Nephron (organoid): ENCODE results near the gene GRB7.

Source experiments
- H3K27ac Mint-ChIP-seq, 3 experiments: 2 replicates each; pipeline ENCODE4 v1.8.0; 2020; ENCODE audit warnings: mixed read lengths in 3 of 3, mild to moderate bottlenecking in 2 of 3, moderate library complexity in 1 of 3
- H3K27me3 Mint-ChIP-seq: 2 replicates; pipeline ENCODE4 v1.8.0; 2021; ENCODE audit warnings: low read depth, mild to moderate bottlenecking, moderate library complexity, mixed read lengths
- H3K36me3 Mint-ChIP-seq: 2 replicates; pipeline ENCODE4 v1.8.0; 2020; ENCODE audit warnings: low read depth, mixed read lengths
- H3K4me1 Mint-ChIP-seq: 2 replicates; pipeline ENCODE4 v1.8.0; 2020; ENCODE audit warnings: mixed read lengths
- H3K4me3 Mint-ChIP-seq, 3 experiments: 2 replicates each; pipeline ENCODE4 v1.8.0; 2020; ENCODE audit warnings: mild to moderate bottlenecking in 3 of 3, mixed read lengths in 3 of 3, moderate library complexity in 2 of 3
- H3K9me3 Mint-ChIP-seq: 2 replicates; pipeline ENCODE4 v1.8.0; 2020; ENCODE audit warnings: mixed read lengths
- TF ChIP-seq, protein P1 (sequence below), 3 experiments: fragments of 200-600 bp; sonication (generic); IDR thresholded peaks; one replicate each; pipeline ENCODE4 v1.5.0; 2021; ENCODE audit warnings: antibody characterized with exemption in 3 of 3; ENCODE audit not compliant: unreplicated experiment in 3 of 3

Gene GRB7

DNA sequence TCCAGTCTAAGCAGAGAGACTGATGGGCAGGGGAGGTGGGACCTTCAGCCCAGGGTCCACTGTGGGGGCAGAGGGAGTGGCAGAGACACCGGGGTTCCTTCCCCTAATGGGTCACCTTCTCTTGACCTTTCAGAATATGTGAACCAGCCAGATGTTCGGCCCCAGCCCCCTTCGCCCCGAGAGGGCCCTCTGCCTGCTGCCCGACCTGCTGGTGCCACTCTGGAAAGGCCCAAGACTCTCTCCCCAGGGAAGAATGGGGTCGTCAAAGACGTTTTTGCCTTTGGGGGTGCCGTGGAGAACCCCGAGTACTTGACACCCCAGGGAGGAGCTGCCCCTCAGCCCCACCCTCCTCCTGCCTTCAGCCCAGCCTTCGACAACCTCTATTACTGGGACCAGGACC lies 10.2 kb upstream of the GRB7 start:
- Mint-ChIP-seq H3K27me3 (no peaks in the 10 kb centered on the region), H3K9me3 (no peaks in the 10 kb centered on the region), H3K4me1 (peaks cover 14% of the 10 kb centered on the region), H3K4me3 (no peak overlapping the region), H3K36me3 (peaks cover 35% of the 10 kb centered on the region), H3K27ac (no peak overlapping the region)
- TF ChIP-seq, protein P1, sequence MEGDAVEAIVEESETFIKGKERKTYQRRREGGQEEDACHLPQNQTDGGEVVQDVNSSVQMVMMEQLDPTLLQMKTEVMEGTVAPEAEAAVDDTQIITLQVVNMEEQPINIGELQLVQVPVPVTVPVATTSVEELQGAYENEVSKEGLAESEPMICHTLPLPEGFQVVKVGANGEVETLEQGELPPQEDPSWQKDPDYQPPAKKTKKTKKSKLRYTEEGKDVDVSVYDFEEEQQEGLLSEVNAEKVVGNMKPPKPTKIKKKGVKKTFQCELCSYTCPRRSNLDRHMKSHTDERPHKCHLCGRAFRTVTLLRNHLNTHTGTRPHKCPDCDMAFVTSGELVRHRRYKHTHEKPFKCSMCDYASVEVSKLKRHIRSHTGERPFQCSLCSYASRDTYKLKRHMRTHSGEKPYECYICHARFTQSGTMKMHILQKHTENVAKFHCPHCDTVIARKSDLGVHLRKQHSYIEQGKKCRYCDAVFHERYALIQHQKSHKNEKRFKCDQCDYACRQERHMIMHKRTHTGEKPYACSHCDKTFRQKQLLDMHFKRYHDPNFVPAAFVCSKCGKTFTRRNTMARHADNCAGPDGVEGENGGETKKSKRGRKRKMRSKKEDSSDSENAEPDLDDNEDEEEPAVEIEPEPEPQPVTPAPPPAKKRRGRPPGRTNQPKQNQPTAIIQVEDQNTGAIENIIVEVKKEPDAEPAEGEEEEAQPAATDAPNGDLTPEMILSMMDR (IDR thresholded peaks at IDR 0.05; ENCODE audit: unreplicated experiment in 3 of 3), result no peak

DNA sequence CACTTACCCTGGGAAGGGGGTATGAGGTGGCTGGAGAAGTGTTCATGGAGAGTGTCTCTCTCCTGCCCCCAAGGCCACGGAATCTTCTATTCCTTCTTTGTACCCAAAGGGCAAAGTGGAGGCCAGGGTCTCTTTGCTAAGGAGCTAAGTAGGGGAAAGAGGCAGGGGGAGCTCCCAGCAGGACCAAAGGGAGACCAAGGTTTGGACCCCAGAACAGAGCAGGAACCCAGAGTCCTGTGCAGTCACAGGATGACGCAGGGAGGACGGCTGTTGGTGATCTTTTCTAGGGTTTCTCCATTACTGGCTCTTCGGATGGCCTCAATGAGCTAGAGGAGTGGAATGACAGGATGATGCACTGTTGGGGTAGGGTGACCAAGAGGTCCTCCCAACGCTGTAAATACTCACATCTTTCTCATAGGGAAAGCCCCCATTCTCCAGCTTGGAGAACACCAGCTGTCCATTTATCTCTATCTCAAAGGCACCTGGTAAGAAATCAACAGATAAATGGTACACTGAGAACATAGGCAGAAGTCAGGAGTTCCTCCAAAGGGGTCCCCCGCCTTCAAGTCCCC lies 8.4 kb upstream of the GRB7 start:
- Mint-ChIP-seq H3K27ac (peak overlapping the region; percentile 59 to 83 (median 72)), H3K4me1 (peaks cover 14% of the 10 kb centered on the region), H3K36me3 (peaks cover 21% of the 10 kb centered on the region), H3K27me3 (no peaks in the 10 kb centered on the region), H3K9me3 (no peaks in the 10 kb centered on the region), H3K4me3 (peak overlapping the region; percentile 86 to 93 (median 92))
- TF ChIP-seq, protein P1 (IDR thresholded peaks at IDR 0.05; ENCODE audit: unreplicated experiment in 3 of 3), result no peak

- Mint-ChIP-seq H3K36me3 (peaks cover 17% of the 10 kb centered on the region), H3K9me3 (no peaks in the 10 kb centered on the region), H3K27ac (peak within 1 kb of the TSS; percentile 59 to 83 (median 80)), H3K4me1 (peaks cover 14% of the 10 kb centered on the region), H3K4me3 (peak within 1 kb of the TSS; percentile 86 to 93 (median 92)), H3K27me3 (no peaks in the 10 kb centered on the region)
- TF ChIP-seq, protein P1 (IDR thresholded peaks at IDR 0.05; ENCODE audit: unreplicated experiment in 3 of 3), result peak; percentile 88 to 97 (median 90)
These were observed 7.4 kb upstream of the GRB7 start, which contains the start of gene MIEN1 for GRCh38 chr17:39730095-39730921. Gene MIEN1 (minus strand): TSS chr17:39730532. CDS start chr17:39730495, 37 bp downstream.

GRCh38 chr17:39732586-39732985 lies 5.2 kb upstream of the GRB7 start:
- no peaks in the 10 kb centered on the region for H3K9me3 Mint-ChIP-seq

DNA sequence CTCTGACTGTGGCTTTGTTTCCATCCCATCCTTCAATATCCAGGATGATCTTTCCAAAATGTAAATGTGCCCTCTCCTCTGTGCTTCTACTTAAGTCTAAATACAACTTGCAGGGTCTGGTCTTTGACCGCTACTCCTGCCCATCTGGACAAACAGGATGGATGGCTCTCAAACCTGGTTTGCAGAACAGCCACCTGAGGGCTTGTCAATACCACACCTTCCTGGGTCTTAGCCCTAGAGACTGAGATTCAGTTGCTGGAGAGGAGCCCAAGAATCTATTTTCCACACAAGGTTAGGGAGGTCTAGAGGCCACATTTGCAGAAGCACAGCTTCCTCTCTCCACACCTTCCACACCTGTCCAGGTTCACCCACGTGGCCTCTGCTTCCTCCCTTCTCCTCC lies 1.9 kb upstream of the GRB7 start:
- H3K36me3 Mint-ChIP-seq, result no peaks in the 10 kb centered on the region
- H3K9me3 Mint-ChIP-seq, result no peaks in the 10 kb centered on the region
- H3K4me1 Mint-ChIP-seq, result peaks cover 17% of the 10 kb centered on the region
- peak overlapping the region in 2 of 3 experiments; percentile 28 to 34 for H3K27ac Mint-ChIP-seq
- H3K27me3 Mint-ChIP-seq, result peaks cover 53% of the 10 kb centered on the region
- H3K4me3 Mint-ChIP-seq, result peak overlapping the region in 1 of 3 experiments; percentile 11
- TF ChIP-seq, protein P1 (IDR thresholded peaks at IDR 0.05; ENCODE audit: unreplicated experiment in 3 of 3), result no peak

More at GRCh38 chr17:39732586-39732985, 5.2 kb upstream of the GRB7 start:
- H3K4me3 Mint-ChIP-seq, result peak overlapping the region; percentile 56 to 78 (median 77)
- H3K27me3 Mint-ChIP-seq, result peaks cover 22% of the 10 kb centered on the region
- TF ChIP-seq, protein P1 (IDR thresholded peaks at IDR 0.05; ENCODE audit: unreplicated experiment in 3 of 3), result no peak
- peaks cover 14% of the 10 kb centered on the region for H3K4me1 Mint-ChIP-seq
- peaks cover 3% of the 10 kb centered on the region for H3K36me3 Mint-ChIP-seq
- no peak overlapping the region for H3K27ac Mint-ChIP-seq
